T-helper 2 cell treated with Interferon-gamma antibody and Interleukin-4, amounts not matched to agents 100 ng/mL and 5 ng/mL, for 36 hours (primary cell): ENCODE results near the gene EVL. TPM values are rescaled to one million over a fixed set of nuclear protein-coding genes. Genes with fewer than 3 reads are reported as not detected.

ENCODE experiments used
- intact Hi-C: fragments of 100-400 bp; cut with micrococcal nuclease; formaldehyde crosslinking; loops from one replicate; pipeline ENCODE4 v1.15.1; 2023
- total RNA-seq: library from RNA; stranded (reverse); gene quantifications from 2 replicates; pipeline ENCODE4 v1.2.3, GENCODE V29; 2022

Gene EVL
- total RNA-seq, 1 donor from 2014 or later, result 966 TPM

DNA sequence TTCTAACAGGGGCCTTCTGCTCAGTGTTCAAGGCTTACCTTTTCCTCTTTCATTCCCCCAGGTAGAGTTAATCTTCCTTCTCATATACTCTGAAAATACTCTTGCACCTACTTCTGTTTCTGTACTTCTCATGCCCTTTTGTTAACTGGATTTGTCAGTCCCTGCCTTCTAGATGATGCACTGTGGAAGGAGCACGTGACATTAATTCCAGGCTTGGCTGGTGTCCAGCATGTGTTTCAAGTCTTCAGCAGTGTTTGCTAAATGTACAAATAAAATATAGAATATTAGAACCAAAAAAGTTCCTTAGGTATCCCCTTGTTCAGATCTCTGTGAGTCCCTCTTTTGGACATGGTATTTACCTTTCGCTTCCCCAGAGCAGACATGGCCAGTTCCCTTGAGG lies 27.9 kb upstream of the EVL start:
- intact Hi-C loops, result no loop called here

DNA sequence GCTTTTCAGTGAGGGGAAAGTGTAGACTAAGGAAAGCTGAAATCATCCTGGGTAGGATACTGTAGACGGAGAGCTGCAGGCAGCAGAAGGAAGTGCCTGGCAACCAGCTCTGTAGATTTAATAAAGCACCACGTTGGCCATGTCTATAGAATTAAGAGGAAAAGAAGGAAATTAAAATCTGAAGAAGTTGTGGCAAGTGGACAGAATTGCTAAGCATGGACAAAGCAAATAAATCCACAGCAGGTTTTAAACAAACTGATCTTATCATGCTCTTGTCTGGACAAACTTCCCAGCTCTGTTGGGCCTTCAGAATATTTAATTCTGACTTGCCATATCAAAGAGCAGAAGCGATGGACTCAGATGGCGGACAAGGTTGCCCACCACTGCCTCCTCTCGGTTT lies 27.2 kb upstream of the EVL start:
- intact Hi-C loops, result no loop called here

DNA sequence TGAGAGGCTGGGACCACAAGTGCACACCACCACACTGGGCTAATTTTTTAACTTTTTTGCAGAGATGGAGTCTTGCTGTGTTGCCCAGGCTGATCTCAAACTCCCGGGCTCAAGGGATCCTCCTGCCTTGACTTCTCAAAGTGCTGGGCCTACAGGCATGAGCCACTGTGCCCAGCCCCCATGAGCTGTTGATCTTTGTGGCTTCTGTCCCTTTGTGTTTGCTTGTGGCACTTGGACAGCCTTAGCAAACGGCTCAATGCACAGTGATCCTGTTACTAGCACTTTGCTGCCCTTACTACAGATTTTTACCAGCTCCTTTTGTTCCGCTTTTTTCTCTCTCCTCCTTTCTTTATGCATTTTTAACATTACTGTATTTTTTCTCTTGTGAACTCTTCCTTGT lies 25.3 kb upstream of the EVL start:
- intact Hi-C loops, result no loop called here

DNA sequence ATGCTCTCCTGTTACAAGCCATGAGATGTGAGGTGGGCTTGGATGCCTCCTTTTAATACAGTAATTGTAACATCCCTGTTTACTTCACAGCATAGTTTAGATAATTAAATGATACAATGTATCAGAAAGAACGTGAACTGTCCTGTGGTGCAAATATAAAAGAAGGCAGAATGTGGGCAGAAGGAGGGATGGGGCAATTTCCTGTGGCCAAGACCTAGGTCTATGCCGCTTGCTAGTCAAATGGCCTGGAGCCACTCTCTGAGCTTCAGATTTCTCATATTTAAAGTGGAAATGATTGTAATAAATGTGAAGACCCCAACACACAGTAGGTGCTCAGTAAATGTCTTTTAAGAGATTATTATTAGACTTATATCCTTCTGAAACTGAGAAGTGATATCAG lies 24.0 kb upstream of the EVL start:
- intact Hi-C loops, result no loop called here

DNA sequence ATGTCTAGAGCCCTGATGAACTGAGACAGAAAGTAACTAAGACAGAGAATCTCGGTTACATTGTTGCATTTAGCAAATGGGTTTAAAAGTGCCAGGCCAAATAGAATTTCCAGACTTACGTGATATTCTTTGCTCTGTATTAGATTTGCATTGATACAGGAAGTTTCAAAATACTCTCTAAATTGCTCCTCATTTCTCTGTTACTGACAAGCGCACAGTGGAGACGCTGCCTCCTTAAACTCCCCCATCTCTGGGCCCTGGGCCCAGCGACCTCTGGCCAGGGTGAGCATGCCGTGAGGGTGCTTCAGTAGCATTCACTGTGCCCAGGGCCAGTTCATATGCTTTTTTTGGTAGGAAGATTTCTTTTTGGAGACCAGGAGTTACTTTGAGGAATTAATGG lies 22.9 kb upstream of the EVL start:
- intact Hi-C loops, result no loop called here

DNA sequence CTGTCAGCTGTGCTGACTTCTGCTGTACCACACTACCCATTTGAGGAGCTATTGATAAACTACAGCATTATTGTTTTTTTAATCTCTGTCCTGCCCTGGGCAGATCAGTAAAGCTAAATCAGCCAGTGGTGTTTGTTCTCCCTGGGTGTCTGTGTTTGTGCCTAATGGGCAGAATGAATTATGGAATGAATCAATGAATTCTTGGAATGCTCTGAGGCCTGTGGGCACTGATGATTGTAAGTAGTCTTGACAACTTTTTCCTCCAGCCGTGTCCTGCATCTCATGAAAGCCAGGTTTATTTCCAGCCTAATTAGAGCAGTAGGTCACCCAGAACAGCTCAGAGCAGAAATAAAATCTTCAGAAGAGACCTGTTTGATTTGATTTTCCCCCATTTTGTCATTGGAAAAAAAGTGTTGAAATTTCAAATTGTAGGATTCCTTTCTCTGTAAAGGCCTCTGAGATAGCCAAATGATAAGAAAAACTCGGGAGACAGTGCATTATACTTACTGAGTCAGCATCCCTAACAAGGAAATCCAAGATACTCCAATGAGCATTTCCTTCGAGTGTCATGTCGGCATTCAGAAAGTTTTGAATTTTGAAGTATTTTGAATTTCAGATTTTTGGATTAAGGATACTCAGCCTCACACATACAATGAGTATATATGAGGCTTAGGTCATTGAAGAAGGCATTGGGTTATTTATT lies 19.4 kb upstream of the EVL start:
- intact Hi-C loops, result no loop called here

DNA sequence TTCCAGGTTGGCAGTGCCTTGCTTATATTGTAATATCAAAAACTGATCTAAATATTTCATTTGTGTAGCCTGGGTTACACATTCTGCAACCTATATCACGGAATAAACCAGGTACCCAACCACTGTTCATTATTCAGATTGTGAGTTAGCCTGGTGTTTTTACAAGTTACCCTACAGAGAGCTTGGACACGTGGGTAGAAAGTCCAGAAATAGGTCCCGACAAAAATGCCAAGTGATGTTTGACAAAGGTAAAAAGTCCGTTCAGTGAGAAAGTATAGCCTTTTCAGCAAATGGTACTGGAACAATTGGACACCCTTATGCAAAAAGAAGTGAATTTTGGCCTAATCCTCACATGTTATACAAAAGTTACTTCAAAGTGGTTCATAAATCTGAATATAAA lies 17.6 kb upstream of the EVL start:
- intact Hi-C loops, result no loop called here

DNA sequence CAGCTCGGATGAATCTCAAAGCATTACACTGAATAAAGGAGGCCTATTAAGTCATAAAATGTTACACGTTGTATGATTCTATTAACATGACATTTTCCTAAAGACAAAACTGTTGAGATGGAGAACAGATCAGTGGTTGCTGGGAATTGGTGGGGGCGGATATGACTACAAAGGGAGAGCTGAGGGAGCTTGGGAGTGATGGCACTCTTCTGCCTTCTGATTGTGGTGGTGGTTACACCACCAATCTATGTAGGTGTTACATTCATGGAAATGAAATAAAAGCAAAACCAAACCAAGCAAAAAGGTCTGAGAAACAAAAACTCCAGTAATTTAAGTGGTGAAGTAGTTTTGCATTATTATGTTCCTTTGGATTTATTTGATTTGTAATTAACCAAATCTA lies 16.4 kb upstream of the EVL start:
- intact Hi-C loops, result no loop called here

DNA sequence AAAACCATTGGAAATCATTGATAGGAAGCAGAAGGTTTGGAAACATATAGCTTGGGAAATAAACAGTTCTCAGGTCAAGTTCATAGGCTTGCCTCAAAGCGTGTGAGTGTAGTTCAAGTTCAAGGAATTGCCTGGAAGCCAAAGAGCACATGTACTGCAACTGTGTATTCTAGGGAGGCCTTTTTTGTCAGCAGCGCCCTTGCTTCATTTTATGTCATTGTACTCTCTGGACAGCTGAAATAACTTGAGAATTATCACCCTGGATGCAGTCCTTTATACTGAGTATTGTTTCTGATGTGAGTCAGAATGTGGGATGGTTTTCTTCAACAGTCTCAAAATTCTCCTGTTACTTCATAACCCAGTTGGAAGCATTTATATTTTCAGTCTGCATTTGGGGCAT lies 16.0 kb upstream of the EVL start:
- intact Hi-C loops, result no loop called here

DNA sequence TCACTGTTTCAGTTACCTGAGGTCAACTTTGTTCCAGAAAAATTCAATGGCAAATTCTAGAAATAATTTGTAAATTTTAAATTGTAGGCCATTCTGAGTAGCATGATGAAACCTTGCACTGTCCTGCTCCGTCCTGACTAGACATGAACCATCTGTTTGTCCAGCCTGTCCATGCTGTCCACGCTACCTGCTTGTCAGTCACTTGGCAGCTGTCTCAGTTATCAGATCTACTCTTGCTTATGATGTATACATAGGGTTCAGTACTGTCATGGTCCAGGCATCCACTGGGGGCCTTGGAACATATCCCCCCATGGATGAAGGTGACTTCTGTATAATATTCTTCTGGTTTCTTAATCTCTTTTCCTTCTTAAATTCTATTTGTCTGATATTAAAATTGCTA lies 14.1 kb upstream of the EVL start:
- intact Hi-C loops, result no loop called here

DNA sequence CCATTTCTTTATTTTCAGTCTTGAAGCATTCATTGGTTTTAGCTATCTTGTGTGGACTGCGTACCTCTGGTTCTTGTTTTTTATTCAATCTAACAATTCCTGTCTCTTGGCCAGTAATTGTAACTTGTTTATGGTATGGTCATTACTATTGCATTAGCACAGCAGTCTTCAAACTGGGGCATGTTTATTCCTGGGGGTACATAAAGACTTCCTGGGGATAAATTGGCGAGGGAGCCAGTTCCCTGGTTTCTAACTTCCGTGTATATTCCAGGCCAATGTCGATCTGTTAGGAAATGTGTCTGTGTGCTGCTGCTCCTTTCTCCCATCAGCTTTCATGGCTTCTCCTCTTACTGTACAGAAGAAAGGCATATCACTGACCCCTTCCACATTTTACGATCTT lies 13.7 kb upstream of the EVL start:
- intact Hi-C loops, result no loop called here

DNA sequence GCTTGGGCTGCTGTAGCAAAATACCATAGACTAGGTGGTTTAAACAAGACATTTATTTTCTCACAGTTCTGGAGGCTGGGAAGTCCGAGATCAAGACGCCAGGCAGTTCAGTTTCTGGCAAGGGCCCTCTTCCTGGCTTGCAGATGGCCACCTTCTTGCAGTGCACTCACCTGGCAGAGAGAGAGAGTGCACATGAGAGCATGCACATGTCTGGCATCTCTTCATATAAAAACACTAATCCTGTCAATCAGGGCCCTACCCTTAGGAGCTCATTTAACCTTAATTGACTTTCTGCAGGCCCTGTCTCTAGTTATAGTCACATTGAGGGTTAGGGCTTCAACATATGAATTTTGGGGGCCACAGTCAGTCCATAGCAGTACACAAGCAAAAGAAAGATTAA lies 12.4 kb upstream of the EVL start:
- intact Hi-C loops, result no loop called here

DNA sequence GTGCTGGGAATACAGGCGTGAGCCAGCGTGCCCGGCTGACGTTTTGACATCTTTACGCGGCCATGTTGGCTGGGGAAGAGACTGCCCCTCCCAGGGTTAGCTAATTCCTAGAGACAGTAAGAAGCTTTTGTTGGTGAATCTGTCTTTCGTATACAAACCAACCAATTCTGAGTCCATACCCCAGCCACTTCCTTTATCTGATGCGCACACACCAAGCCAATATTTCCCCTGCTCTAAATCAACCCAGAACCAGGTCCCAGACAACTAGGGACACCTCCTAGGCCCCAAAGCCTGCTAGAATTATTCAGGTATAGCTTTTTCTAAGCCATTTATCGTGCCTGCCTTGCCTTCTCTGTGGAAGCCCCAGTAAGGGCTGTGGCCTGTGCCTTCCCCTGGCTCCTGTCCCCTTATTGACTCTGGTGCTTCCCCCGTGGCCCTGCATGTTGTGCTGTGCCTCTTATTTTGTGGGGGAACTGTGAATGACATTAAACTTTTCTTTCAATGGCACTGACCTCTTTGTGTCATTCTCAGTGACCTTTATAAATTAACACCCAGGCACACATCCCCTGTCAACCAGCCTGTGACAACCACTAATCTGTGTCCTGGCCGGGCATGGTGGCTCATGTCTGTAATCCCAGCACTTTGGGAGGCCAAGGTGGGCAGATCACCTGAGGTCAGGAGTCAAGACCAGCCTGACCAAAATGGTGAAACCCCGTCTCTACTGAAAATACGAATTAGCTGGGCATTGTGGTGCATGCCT lies 10.7 kb upstream of the EVL start:
- intact Hi-C loops, result no loop called here

DNA sequence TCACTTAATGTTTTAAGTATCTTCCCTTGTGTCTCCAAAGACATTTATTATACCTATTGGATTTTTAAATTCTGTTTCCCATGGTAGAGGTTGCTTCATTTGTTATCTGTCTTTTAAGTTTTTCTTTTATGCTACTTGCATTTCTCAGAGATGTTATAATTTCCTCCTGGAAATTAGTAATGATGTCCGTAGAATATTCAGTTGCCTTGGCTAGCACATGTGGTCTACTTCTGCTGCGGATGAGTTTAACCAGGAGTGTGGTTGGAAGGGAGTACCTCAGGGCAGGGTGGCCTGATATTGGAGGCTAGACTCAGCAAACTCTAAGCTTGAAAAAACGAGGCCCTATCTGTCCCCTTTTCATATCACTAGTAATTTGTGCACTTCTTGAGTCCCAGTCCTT lies 8.8 kb upstream of the EVL start:
- intact Hi-C loops, result loop anchor here (2.0 kb wide), 1 partner anchor 136 kb away; no protein-coding TSS in a partner anchor

DNA sequence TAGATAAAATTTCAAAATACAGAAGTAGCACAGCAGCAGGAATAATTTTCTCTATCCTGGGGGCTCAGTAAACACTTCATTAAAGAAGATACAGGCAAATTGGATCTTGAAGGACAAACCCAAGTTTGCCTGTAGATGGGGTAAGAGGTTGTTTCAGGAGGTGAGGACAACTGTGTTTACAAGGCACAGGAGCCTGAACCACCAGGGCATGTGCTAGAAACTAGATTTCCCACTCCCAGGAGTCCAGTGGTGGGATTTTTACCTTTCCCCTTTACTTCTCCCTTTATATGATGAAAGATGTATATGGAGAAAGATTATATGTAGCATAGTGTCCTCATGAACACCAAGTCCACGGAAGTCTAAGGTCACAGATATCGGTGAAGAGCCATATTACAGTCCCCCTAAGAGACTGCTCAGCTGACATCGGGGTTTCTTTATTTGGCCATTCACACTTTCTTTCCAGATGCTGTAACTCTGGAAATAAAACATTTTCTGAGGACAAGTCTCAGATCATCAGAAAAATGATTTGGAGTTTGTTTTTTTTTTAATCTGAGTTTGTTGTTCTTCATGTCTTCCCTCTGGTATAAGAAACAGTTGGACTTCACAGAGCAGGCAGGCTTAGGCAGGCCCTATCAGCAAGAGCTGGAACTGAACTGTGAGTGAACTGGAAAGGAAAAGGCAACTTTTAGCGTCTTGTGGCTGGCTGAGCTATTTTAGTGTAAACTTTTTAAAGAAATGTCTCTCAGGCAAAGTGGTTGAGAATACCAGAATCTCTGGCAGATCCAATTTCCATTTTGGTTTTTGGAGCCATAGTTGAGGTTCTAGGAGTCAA lies 8.0 kb upstream of the EVL start:
- intact Hi-C loops, result loop anchor here (1.0 to 2.0 kb wide), 3 partner anchors 11 to 136 kb away; no protein-coding TSS in a partner anchor

DNA sequence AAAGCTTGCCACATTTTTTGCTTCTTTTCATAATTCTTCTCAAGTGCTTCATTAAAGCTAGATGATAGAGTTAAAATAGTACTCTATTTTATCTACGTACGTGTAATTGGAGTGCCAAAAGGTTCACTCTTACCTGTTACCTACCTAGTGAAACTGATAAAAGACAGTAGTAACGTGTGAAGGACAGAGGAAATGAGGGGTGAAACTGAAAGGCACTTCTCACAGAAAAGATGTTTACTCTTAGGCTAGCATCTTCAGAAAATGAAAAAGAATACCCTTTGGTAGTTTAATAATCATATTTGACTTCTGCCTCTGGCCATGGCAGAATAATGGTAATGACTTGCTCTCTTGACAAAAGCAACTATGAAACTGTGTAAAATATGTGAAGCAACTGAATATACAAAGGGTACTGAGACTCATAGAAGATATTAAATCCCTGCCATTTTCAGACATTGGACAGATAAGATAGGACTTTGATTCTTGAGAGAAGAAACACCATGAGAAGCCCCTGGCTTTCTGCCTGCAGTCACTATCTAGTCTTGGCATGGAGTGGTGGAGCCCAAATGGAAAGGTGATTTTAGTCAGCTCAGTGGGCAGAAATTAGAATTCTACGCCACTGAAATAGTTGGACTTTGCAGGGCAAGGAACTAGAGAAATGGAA lies 6.3 kb upstream of the EVL start:
- intact Hi-C loops, result no loop called here

DNA sequence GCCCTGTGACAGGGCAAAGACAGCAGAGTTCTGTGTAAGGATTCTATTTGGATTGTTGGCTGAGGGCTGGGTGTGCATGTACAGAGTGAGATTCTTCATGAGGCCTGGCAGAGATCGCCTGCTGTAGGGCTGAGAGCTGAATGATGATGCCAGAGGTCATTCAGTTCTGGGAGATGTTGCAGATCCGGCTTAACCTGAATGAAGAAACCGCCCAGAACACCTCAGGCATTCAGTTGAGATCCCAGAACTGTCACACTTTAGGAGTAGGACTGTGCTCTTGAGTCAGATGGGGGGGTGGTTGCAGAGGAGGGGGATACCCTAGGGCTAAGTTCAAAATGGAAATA lies 5.8 kb upstream of the EVL start:
- intact Hi-C loops, result no loop called here

DNA sequence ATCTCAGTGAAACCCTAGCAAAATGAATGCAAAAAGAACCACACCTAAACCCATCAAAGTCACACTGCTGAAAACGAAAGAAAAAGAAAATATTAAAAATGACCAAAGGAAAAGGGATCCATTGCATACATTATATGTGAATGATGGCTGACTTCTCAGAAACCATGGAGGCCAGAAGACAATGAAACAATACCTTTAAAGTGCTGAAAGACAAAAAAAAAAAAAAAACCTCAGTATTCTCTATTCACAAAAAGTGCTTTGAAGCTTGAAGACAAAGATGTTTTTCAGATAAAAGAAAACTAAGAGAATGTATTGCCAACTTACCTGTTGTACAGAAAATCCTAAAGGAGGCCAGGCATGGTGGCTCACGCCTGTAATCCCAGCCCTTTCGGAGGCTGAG lies 4.5 kb upstream of the EVL start:
- intact Hi-C loops, result loop anchor here (10.0 kb wide), 2 partner anchors 826 to 1764 kb away; no protein-coding TSS in a partner anchor

DNA sequence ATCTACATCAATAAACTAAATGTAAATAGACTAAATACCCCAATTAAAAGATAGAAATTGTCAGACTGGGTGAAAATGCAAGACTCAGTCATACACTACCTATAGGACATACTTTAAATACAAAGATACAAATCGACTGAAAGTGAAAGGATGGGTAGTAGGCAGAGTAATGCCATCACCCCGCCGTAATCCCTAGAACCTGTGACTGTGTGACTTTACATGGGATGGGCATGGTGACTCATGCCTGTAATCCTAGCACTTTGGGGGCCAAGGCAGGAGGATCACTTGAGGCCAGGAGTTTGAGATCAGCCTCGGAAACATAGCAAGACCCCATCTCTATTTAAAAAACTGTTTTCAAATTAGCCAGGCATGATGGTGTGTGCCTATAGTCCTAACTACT lies 2.6 kb upstream of the EVL start:
- intact Hi-C loops, result loop anchor here (10.0 kb wide), 2 partner anchors 828 to 1762 kb away; no protein-coding TSS in a partner anchor

DNA sequence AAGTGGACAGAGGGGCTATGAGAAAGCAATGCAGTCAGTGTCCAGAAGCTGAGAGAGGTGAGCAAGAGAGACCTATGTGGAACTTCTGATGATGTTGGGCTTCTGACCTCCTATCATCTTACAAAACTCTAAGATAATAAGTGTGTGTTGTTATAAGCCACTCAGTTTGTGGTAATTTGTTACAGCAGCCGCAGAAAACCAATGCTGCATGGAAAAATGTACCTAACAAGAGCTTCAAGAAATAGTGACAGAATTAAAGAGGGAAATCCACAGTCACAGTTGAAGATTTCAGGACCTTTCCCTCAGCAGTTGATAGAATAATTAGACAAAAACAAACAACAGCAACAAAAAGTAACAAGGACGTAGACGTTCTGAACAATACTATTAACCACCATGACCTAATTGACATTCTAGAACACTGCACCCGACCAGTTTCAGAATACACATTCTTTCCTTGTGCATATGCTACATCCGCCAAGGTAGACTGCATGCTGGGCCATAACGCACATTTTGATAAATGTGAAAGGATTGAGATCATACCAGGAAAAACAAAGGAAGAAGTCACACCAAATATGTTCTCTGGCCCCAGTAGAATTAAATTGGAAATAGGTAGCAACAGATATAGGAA lies 1.8 kb upstream of the EVL start:
- intact Hi-C loops, result loop anchor here (10.0 kb wide), 2 partner anchors 829 to 1761 kb away; no protein-coding TSS in a partner anchor
